GM21528 (cell line): Measurements from ENCODE around the gene EMC6.
A peak's percentile ranks its signal among the peaks of the same experiment; 100 is the strongest.
"Not testable (repeated sequence)": the region's sequence is repeated elsewhere in the genome, so short reads cannot be mapped to it uniquely, and the experiment has no call there.

ENCODE experiments used
- ATAC-seq: cut with Tn5 transposase; IDR thresholded peaks from one replicate; pipeline ENCODE4 v1.9.1; 2021; ENCODE audit warnings: mild to moderate bottlenecking, moderate library complexity; ENCODE audit not compliant: unreplicated experiment, low FRiP score

EMC6 gene

GRCh38 chr17:3679531-3680126 is 11.0 kb downstream of the EMC6 start:
- no peak for ATAC-seq

GRCh38 chr17:3681057-3681456 is 12.4 kb downstream of the EMC6 start:
- no peak for ATAC-seq

DNA sequence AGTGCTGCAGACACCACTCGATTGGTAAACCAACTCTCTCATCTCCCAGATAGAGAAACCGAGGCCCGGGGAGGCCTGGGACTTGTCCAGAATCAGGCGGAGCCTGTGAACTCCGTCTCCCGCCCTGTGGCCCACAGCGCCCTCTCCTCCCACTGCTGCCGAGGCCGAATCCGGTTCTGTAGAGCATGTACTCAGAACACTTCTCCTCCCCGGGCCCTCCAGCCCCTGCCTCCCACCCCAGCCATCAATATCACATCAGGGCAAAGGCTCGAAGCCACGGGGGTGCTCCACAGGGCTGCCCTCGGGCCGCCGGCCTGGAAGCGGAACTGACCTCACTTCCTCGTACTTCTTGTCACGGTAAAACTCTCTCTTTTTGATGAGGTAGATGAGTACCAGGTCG is 13.0 kb downstream of the EMC6 start:
- no peak for ATAC-seq

GRCh38 chr17:3682033-3682432 is 13.4 kb downstream of the EMC6 start:
- no peak for ATAC-seq

DNA sequence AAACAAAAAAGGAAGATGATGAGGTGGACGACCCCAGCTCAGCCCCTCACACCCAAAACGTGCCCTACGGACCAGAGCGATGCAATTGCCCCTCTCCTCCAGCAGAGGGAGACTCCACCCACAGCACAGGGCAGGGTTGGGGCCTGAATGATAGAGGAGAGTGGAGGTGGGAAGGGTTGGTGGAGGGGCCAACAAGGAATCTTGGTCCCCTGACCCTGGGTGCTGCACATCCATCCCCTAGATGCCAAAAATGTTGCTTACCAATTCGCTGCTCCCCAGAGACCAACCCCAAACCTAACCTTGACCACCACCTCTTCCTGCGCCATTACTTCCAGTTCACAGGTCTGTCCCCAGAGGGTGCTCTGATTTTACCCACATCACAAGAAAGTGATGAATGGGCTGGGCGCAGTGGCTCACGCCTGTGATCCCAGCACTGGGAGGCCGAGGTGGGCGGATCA is 14.5 kb downstream of the EMC6 start:
- ATAC-seq, result peak; percentile 61

GRCh38 chr17:3685174-3685573 is 16.6 kb downstream of the EMC6 start:
- ATAC-seq, result no peak

DNA sequence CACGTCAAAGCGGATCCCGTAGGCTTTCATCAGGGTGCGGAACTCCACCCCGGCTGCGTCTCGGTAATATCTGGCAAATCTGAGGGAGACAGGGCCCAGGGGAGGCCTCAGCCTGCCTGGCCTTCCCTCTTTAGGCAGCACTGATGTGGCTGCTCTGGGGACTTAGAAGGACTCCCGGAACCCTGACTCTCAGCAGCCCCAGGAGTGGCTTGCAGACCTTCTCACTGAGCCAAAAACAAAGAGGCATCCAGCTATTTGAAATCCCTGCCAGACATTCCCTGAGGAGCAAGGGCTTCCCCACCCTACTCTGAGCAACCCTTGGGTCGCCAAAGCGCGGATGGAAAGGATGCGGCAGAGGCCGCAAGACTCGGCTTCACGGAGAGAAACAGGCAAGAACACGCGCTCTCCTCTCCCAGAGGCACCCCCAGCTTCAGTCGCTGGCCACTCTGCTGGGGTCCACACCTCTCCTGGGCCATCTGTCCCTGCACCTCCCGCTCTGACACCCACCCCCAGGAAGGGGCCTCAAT is 19.5 kb downstream of the EMC6 start:
- no peak for ATAC-seq

DNA sequence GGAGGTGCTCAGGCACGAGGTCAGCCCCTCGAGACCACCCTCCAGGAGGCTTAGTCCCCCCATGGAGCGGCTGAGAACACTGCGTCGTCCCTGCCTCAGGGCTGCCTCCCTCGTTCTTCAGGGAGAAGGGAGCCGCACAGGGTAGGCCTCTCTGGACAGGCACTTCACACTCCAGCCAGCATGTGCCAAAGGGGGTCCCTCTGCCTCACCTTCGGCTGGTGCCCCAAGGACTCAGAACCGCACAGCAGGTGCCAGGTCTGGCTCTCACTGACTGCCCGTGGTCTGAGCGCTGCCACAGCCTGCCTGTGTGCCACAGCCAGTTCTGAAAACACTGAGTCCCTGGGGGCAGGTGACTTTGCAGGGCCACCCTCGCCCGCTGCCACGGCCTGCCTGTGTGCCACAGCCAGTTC is 20.2 kb downstream of the EMC6 start:
- no peak for ATAC-seq

GRCh38 chr17:3689262-3690093 is 20.9 kb downstream of the EMC6 start:
- no peak for ATAC-seq

GRCh38 chr17:3690094-3690715 is 21.6 kb downstream of the EMC6 start:
- no peak for ATAC-seq

- ATAC-seq, result no peak
Observed at GRCh38 chr17:3691617-3692067, 23.0 kb downstream of the EMC6 start.

- ATAC-seq, result no peak
Observed at GRCh38 chr17:3692346-3692745, 23.7 kb downstream of the EMC6 start.

GRCh38 chr17:3693141-3693540 is 24.5 kb downstream of the EMC6 start:
- ATAC-seq, result no peak

DNA sequence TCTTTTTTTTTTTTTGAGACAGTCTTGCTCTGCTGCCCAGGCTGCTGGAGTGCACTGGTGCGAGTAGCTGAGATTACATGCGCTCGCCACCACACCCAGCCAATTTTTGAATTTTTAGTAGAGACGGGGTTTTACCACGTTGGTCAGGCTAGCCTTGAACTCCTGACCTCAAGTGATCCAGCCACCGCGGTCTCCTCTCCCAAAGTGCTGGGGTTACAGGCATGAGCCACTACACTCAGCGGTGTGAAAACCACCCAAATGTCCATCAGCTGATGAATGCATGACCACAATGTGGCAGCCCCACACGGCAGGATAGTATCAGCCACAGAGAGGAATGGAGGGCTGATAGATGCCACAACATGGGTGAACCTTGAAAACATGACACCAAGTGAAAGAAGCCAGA is 25.2 kb downstream of the EMC6 start:
- ATAC-seq, result no peak

- ATAC-seq, result no peak
Observed at GRCh38 chr17:3695129-3695722, 26.6 kb downstream of the EMC6 start.

- ATAC-seq, result no peak
Observed at GRCh38 chr17:3695723-3696411, 27.3 kb downstream of the EMC6 start, which contains the start of gene P2RX5. Gene P2RX5 (minus strand): TSS chr17:3696155. CDS start chr17:3696005, 150 bp downstream.

DNA sequence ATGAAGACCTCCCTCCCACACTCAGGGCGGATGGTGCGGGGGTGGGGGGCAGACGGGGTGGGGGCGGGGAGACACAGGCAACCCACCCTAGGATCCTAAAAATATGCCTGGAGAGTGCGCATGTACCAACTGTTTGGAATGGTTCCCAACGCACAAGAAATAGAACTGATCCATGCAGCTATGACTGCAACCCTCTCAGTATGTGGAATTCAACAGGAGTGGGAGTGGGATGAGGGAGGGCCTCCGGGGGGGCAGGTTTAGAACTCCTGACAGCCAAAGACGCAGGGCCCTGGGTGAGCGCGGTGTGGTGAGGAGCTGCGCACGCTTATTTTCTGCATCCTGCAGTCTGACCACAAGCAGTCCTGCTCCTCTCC is 28.5 kb downstream of the EMC6 start:
- ATAC-seq, result no peak

- ATAC-seq, result no peak
Observed at GRCh38 chr17:3698139-3698538, 29.5 kb downstream of the EMC6 start.

DNA sequence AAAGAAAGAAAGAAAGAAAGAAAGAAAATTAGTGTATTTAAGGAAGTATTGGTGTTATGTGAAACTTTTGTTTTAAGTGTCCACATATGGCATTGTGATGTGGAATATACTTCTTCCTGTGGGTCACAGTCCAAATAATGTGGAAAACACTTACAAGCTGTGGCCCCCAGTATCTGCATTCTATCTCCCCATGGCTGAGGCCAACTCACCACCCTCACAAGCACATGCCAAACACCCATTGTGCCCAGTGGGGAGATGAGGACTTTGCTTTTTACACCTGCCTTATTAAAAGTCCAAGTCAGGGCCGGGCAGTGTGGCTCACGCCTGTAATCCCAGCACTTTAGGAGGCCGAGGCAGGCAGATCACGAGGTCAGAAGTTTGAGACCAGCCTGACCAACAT is 31.3 kb downstream of the EMC6 start:
- no peak for ATAC-seq

DNA sequence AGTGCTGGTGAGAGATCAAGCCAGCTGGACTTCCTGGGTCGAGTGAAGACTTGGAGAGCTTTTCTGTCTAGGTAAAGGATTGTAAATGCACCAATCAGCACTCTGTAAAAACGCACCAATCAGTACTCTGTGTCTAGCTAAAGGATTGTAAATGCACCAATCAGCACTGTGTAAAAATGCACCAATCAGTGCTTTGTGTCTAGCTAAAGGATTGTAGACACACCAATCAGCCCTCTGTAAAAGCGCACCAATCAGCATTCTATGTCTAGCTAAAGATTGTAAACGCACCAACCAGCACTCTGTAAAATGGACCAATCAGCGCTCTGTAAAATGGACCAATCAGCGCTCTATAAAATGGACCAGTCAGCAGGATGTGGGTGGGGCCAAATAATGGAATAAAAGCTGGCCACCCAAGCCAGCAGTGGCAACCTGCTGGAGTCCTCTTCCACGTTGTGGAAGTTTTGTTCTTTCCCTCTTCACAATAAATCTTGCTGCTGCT is 33.5 kb downstream of the EMC6 start:
- not testable (repeated sequence) for ATAC-seq
